NB4 (cell line): Measurements from ENCODE around the gene JMJD1C.

ENCODE experiments used
- CTCF ChIP-seq: IDR thresholded peaks from one replicate; pipeline ENCODE4 v1.5.1; 2012; ENCODE audit warnings: low read depth, low read length
- POLR2A ChIP-seq: IDR thresholded peaks from 2 replicates; pipeline ENCODE4 v1.6.1; 2011; ENCODE audit warnings: mild to moderate bottlenecking; ENCODE audit not compliant: insufficient read length; ENCODE audit errors: extremely low read depth

GRCh38 chr10:63375458-63375857 lies 90.3 kb downstream of the JMJD1C start:
- TF ChIP-seq CTCF (no peak), POLR2A (no peak)
